OCI-LY1 (cell line): ENCODE data around the gene STAG1.

Experiments
- CTCF ChIP-seq: fragments of 200-600 bp; sonication (generic), shearing (Covaris generic); IDR thresholded peaks from 2 replicates; pipeline ENCODE4 v1.5.1; 2017; ENCODE audit warnings: mild to moderate bottlenecking, antibody characterized with exemption, low read length, moderate library complexity, mixed read lengths
- EZH2 ChIP-seq: fragments of 200-600 bp; sonication (generic), shearing (Covaris generic); IDR thresholded peaks from 2 replicates; pipeline ENCODE4 v1.8.0; 2017; ENCODE audit warnings: borderline replicate concordance, mixed run types, mild to moderate bottlenecking, antibody characterized with exemption, low read length, moderate library complexity, mixed read lengths

GRCh38 chr3:136708333-136708985 is 43.7 kb downstream of the STAG1 start:
- TF ChIP-seq CTCF (no peak), EZH2 (no peak)
